Neural progenitor cell (in vitro differentiated cells): ENCODE results near the gene ANO7. TPM values are rescaled to one million over a fixed set of nuclear protein-coding genes. Genes with fewer than 3 reads are reported as not detected.

ENCODE experiments used
- DNase-seq: peaks from one replicate; pipeline ENCODE4 v3.0.0-alpha.2; 2016; ENCODE audit warnings: low spot score
- H2AFZ ChIP-seq: fragments of 200-600 bp; sonication (generic); replicated peaks from 2 replicates; pipeline ENCODE4 v1.6.1; 2016; ENCODE audit warnings: antibody characterized with exemption
- H3F3A ChIP-seq: fragments of 200-600 bp; sonication (generic); 2 replicates; pipeline ENCODE4 v1.6.1; 2016; ENCODE audit warnings: antibody characterized with exemption, low read depth
- H3K27ac ChIP-seq: fragments of 200-600 bp; sonication (generic); 2 replicates; pipeline ENCODE4 v1.5.1; 2016; ENCODE audit warnings: mild to moderate bottlenecking
- H3K27me3 ChIP-seq: fragments of 200-600 bp; sonication (generic); 2 replicates; pipeline ENCODE4 v1.6.1; 2016; ENCODE audit warnings: mild to moderate bottlenecking, moderate library complexity
- H3K36me3 ChIP-seq: fragments of 200-600 bp; sonication (generic); 2 replicates; pipeline ENCODE4 v1.5.1; 2016
- H3K4me1 ChIP-seq: fragments of 200-600 bp; sonication (generic); 2 replicates; pipeline ENCODE4 v1.6.1; 2016; ENCODE audit warnings: mixed run types
- H3K4me2 ChIP-seq: fragments of 200-600 bp; sonication (generic); 2 replicates; pipeline ENCODE4 v1.6.1; 2016
- H3K4me3 ChIP-seq: fragments of 200-600 bp; sonication (generic); 2 replicates; pipeline ENCODE4 v1.5.1; 2016
- H3K79me2 ChIP-seq: fragments of 200-600 bp; sonication (generic); 2 replicates; pipeline ENCODE4 v1.6.1; 2016; ENCODE audit warnings: low read depth
- H3K9ac ChIP-seq: fragments of 200-600 bp; sonication (generic); 2 replicates; pipeline ENCODE4 v1.6.1; 2016
- H3K9me3 ChIP-seq: fragments of 200-600 bp; sonication (generic); 2 replicates; pipeline ENCODE4 v1.5.1; 2016; ENCODE audit warnings: low read depth
- H4K20me1 ChIP-seq: fragments of 200-600 bp; sonication (generic); 2 replicates; pipeline ENCODE4 v1.6.1; 2016; ENCODE audit warnings: low read depth
- H3K27ac Mint-ChIP-seq: 3 replicates; pipeline ENCODE4 v1.8.0; 2021; ENCODE audit warnings: mixed read lengths
- H3K27me3 Mint-ChIP-seq: 2 replicates; pipeline ENCODE4 v1.8.0; 2022; ENCODE audit warnings: low read depth, mild to moderate bottlenecking, inconsistent platforms, moderate library complexity, mixed read lengths; ENCODE audit not compliant: insufficient read depth
- H3K36me3 Mint-ChIP-seq: 3 replicates; pipeline ENCODE4 v1.8.0; 2021; ENCODE audit warnings: mixed read lengths
- H3K4me1 Mint-ChIP-seq: 3 replicates; pipeline ENCODE4 v1.8.0; 2021; ENCODE audit warnings: mixed read lengths
- H3K4me3 Mint-ChIP-seq: 3 replicates; pipeline ENCODE4 v1.8.0; 2021; ENCODE audit warnings: mild to moderate bottlenecking, moderate library complexity, mixed read lengths
- H3K9me3 Mint-ChIP-seq: 3 replicates; pipeline ENCODE4 v1.8.0; 2020; ENCODE audit warnings: mixed read lengths
- EZH2 ChIP-seq: fragments of 200-600 bp; sonication (generic); IDR thresholded peaks from 2 replicates; pipeline ENCODE4 v1.6.1; 2017; ENCODE audit warnings: antibody characterized with exemption, mild to moderate bottlenecking, moderate library complexity
- EZH2phosphoT487 ChIP-seq: fragments of 200-600 bp; sonication (generic); IDR thresholded peaks from 2 replicates; pipeline ENCODE4 v1.6.1; 2017; ENCODE audit warnings: antibody characterized with exemption
- total RNA-seq: library from RNA; depleted of rRNA; stranded (reverse); fragments of >200 nt; gene quantifications from 2 replicates; pipeline ENCODE4 v1.2.3, GENCODE V29; 2015; ENCODE audit warnings: low replicate concordance
- TF ChIP-seq, protein P1 (sequence below): fragments of 200-600 bp; sonication (generic); IDR thresholded peaks from 2 replicates; pipeline ENCODE4 v1.5.1; 2017; ENCODE audit warnings: antibody characterized with exemption, mild to moderate bottlenecking

The ANO7 gene
- total RNA-seq, 1 donor from 2014 or later: not detected

DNA sequence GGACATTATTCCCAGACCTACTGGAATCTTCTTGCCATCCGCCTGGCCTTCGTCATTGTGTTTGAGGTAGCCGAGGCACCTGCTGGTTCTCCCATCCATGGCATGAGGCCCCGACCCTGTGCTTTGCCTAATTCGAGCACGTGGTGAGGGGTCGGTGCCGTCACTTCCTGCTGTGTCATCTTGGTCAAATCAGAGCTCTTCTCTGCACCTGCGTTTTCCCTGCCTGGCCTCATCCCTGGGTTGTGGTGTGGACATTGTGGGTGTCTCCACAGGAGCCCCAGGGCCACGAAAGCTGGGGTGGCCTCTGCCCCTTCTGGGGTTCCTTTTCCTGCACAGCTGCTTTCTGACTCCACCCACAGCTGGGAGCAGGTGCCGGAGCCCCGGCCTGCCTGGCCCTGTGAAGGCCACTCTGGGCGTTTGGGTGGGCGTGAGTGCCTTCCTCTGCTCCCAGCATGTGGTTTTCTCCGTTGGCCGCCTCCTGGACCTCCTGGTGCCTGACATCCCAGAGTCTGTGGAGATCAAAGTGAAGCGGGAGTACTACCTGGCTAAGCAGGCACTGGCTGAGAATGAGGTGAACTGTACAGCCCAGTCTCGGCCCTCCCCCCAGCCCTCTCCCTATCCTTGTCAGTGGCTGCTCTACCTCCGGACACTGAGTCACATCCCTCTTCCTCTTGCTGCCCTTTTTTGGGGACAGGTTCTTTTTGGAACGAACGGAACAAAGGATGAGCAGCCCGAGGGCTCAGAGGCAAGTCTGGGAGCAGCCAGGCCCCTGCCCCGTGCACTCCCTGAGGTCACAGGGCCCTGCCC is 34.9 kb downstream of the ANO7 start:
- H3K36me3 Mint-ChIP-seq: peaks cover 12% of the 10 kb centered on the region
- Histone ChIP-seq H4K20me1 (peaks cover 4% of the 10 kb centered on the region), H3F3A (peaks cover 21% of the 10 kb centered on the region), H2AFZ (no peak overlapping the region), H3K79me2 (peaks cover 5% of the 10 kb centered on the region), H3K27ac (no peak overlapping the region), H3K27me3 (peaks cover 15% of the 10 kb centered on the region), H3K4me2 (no peak overlapping the region), H3K9me3 (no peaks in the 10 kb centered on the region), H3K4me3 (no peak overlapping the region), H3K36me3 (no peaks in the 10 kb centered on the region), H3K4me1 (peaks cover 16% of the 10 kb centered on the region), H3K9ac (no peak overlapping the region)
- no peaks in the 10 kb centered on the region for H3K9me3 Mint-ChIP-seq
- H3K4me3 Mint-ChIP-seq: no peak overlapping the region
- no peak for DNase-seq
- TF ChIP-seq EZH2phosphoT487: no peak
- TF ChIP-seq EZH2: no peak
- TF ChIP-seq, protein P1, sequence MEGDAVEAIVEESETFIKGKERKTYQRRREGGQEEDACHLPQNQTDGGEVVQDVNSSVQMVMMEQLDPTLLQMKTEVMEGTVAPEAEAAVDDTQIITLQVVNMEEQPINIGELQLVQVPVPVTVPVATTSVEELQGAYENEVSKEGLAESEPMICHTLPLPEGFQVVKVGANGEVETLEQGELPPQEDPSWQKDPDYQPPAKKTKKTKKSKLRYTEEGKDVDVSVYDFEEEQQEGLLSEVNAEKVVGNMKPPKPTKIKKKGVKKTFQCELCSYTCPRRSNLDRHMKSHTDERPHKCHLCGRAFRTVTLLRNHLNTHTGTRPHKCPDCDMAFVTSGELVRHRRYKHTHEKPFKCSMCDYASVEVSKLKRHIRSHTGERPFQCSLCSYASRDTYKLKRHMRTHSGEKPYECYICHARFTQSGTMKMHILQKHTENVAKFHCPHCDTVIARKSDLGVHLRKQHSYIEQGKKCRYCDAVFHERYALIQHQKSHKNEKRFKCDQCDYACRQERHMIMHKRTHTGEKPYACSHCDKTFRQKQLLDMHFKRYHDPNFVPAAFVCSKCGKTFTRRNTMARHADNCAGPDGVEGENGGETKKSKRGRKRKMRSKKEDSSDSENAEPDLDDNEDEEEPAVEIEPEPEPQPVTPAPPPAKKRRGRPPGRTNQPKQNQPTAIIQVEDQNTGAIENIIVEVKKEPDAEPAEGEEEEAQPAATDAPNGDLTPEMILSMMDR: no peak
- no peak overlapping the region for H3K27ac Mint-ChIP-seq
- H3K27me3 Mint-ChIP-seq: peaks cover 15% of the 10 kb centered on the region
- H3K4me1 Mint-ChIP-seq: peaks cover 41% of the 10 kb centered on the region

DNA sequence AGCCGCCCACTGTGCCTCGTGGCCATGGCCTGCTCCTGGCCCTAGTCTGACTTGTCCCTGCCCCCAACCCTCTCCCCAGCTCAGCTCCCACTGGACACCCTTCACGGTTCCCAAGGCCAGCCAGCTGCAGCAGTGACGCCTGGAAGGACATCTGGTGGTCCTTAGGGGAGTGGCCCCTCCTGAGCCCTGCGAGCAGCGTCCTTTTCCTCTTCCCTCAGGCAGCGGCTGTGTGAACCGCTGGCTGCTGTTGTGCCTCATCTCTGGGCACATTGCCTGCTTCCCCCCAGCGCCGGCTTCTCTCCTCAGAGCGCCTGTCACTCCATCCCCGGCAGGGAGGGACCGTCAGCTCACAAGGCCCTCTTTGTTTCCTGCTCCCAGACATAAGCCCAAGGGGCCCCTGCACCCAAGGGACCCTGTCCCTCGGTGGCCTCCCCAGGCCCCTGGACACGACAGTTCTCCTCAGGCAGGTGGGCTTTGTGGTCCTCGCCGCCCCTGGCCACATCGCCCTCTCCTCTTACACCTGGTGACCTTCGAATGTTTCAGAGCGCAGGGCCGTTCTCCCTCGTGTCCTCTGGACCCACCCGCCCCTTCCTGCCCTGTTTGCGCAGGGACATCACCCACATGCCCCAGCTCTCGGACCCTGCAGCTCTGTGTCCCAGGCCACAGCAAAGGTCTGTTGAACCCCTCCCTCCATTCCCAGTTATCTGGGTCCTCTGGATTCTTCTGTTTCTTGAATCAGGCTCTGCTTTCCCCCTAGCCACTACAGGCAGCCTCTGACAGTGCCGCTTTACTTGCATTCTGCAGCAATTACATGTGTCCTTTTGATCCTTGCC is 35.8 kb downstream of the ANO7 start:
- H3K27ac Mint-ChIP-seq: peak overlapping the region; percentile 50
- H3K4me1 Mint-ChIP-seq: peaks cover 32% of the 10 kb centered on the region
- H3K4me2 ChIP-seq: no peak overlapping the region
- no peak overlapping the region for H3K27ac ChIP-seq
- no peak overlapping the region for H2AFZ ChIP-seq
- TF ChIP-seq, protein P1: peak; percentile 16
- no peak for TF ChIP-seq EZH2
- no peak for TF ChIP-seq EZH2phosphoT487
- peaks cover 15% of the 10 kb centered on the region for H3K36me3 Mint-ChIP-seq
- H3K4me1 ChIP-seq: peaks cover 11% of the 10 kb centered on the region
- H3K27me3 Mint-ChIP-seq: peaks cover 10% of the 10 kb centered on the region
- H3F3A ChIP-seq: peaks cover 13% of the 10 kb centered on the region
- H3K27me3 ChIP-seq: peaks cover 8% of the 10 kb centered on the region
- H4K20me1 ChIP-seq: peaks cover 4% of the 10 kb centered on the region
- H3K79me2 ChIP-seq: peaks cover 5% of the 10 kb centered on the region
- H3K9ac ChIP-seq: no peak overlapping the region
- no peaks in the 10 kb centered on the region for H3K9me3 ChIP-seq
- DNase-seq: peak; percentile 64
- H3K9me3 Mint-ChIP-seq: no peaks in the 10 kb centered on the region
- H3K4me3 Mint-ChIP-seq: peak overlapping the region; percentile 33
- H3K4me3 ChIP-seq: no peak overlapping the region
- no peaks in the 10 kb centered on the region for H3K36me3 ChIP-seq

- Histone ChIP-seq H3K4me2 (no peak overlapping the region), H3K36me3 (no peaks in the 10 kb centered on the region), H3K79me2 (peaks cover 5% of the 10 kb centered on the region), H4K20me1 (peaks cover 4% of the 10 kb centered on the region), H3K27me3 (peaks cover 1% of the 10 kb centered on the region), H2AFZ (no peak overlapping the region), H3F3A (peaks cover 11% of the 10 kb centered on the region), H3K4me1 (peaks cover 10% of the 10 kb centered on the region), H3K4me3 (no peak overlapping the region), H3K27ac (no peak overlapping the region), H3K9me3 (no peaks in the 10 kb centered on the region), H3K9ac (no peak overlapping the region)
- TF ChIP-seq EZH2phosphoT487 (no peak), EZH2 (no peak)
- TF ChIP-seq, protein P1: no peak
- Mint-ChIP-seq H3K27ac (peak overlapping the region; percentile 50), H3K36me3 (peaks cover 16% of the 10 kb centered on the region), H3K9me3 (no peaks in the 10 kb centered on the region), H3K4me1 (peaks cover 30% of the 10 kb centered on the region), H3K27me3 (peaks cover 10% of the 10 kb centered on the region), H3K4me3 (peak overlapping the region; percentile 33)
- DNase-seq: no peak
Measured at GRCh38 chr2:241224851-241225438, 36.5 kb downstream of the ANO7 start.
